ENCODE results near the gene PLEKHM3. TPM values are rescaled to one million over a fixed set of nuclear protein-coding genes. Genes with fewer than 3 reads are reported as not detected.
"Not testable (repeated sequence)": the region's sequence is repeated elsewhere in the genome, so short reads cannot be mapped to it uniquely, and the experiment has no call there.

Gene PLEKHM3
- total and polyA plus RNA-seq, 2 experiments from 2014 or later: 4.9 to 6.6 TPM

DNA sequence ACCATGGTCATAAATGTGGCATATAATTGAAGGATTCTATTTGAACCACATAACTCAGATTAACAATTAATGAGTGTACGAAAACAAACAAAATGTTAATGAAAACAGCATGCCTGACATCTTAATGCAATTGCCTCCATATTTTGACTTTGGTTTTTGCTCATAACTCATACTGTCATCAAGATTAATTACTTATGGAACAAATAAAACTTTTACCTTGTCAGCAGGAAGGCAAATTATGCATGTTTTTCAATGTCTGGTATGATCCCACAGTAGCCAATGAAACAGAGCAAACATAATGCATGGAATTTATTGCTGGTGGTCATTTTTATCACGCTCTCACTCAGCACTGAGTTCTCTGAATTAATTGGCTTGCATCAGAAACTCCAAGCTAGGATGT is 5.1 kb downstream of the PLEKHM3 start:
- 44 to 46% methylated on average over 2 of the region's 2 CpGs for WGBS, 2 experiments (ENCODE audit: low coverage in 1 of 2, low lambda C conversion rate in 2 of 2, missing lambda C conversion rate in 2 of 2)
- H4K20me1 ChIP-seq (ENCODE audit: insufficient read depth): no peaks in the 10 kb centered on the region
- H3K4me1 ChIP-seq (ENCODE audit: insufficient read depth): no peaks in the 10 kb centered on the region

DNA sequence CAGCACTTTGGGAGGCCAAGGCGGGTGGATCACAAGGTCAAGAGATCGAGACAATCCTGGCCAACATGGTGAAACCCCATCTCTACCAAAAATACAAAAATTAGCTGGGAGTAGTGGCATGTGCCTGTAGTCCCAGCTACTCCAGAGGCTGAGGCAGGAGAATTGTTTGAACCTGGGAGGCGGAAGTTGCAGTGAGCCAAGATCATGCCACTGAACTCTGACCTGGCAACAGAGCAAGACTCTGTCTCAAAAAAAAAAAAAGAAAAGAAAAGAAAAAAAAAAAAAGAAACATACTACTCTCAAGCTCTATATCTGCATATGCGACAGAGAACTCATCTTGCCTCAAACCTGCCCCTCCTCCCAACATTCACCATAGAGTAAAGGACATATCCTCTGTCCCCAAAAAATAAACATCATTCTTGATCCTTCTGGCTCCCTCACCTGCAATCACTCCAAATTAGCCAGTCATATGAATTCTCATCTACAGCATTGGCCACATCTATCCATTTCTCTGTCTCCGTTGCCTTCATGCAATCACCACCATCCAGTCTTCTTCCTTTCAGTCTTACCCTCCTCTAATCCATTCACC is 7.1 kb downstream of the PLEKHM3 start:
- in situ Hi-C loops (cut with MboI); DNase-seq; H3K9me3 ChIP-seq (ENCODE audit: low read depth); H3K4me2 ChIP-seq (ENCODE audit: unreplicated experiment); H2AFZ ChIP-seq; H3K36me3 ChIP-seq (ENCODE audit: low read depth); H3K9ac ChIP-seq; H3K27ac ChIP-seq; H4K20me1 ChIP-seq (ENCODE audit: insufficient read depth); H3K27me3 ChIP-seq (replicated peaks; ENCODE audit: insufficient read depth); H3K9me2 ChIP-seq (ENCODE audit: insufficient read depth); H3K4me3 ChIP-seq: not testable (repeated sequence)
- H3K79me2 ChIP-seq (ENCODE audit: insufficient read depth): peaks cover 28% of the 10 kb centered on the region
- 90 to 93% methylated on average over 4 to 5 of the region's 5 CpGs for WGBS, 2 experiments (ENCODE audit: low coverage in 1 of 2, low lambda C conversion rate in 2 of 2, missing lambda C conversion rate in 2 of 2)
- H3F3A ChIP-seq (ENCODE audit: insufficient read depth): peaks cover 11% of the 10 kb centered on the region
- peaks cover 15% of the 10 kb centered on the region for H3K4me1 ChIP-seq (ENCODE audit: insufficient read depth)

More for the DNA sequence above, 5.1 kb downstream of the PLEKHM3 start:
- Histone ChIP-seq H3K36me3 (ENCODE audit: low read depth) (no peaks in the 10 kb centered on the region), H3K9me3 (ENCODE audit: low read depth) (no peaks in the 10 kb centered on the region), H3K4me3 (no peak overlapping the region), H3K79me2 (ENCODE audit: insufficient read depth) (peaks cover 42% of the 10 kb centered on the region), H3K27me3 (replicated peaks; ENCODE audit: insufficient read depth) (no peaks in the 10 kb centered on the region), H2AFZ (no peak overlapping the region), H3K27ac (no peak overlapping the region), H3F3A (ENCODE audit: insufficient read depth) (no peaks in the 10 kb centered on the region), H3K4me2 (ENCODE audit: unreplicated experiment) (no peak overlapping the region), H3K9ac (no peak overlapping the region), H3K9me2 (ENCODE audit: insufficient read depth) (no peaks in the 10 kb centered on the region)
- no peak for DNase-seq
- in situ Hi-C loops (cut with MboI): no loop called here
- TF ChIP-seq EZH2phosphoT487 (IDR thresholded peaks at IDR 0.05; ENCODE audit: insufficient read depth, low read depth): no peak
- TF ChIP-seq EZH2 (IDR thresholded peaks at IDR 0.05; ENCODE audit: insufficient read depth, poor library complexity, severe bottlenecking): no peak

DNA sequence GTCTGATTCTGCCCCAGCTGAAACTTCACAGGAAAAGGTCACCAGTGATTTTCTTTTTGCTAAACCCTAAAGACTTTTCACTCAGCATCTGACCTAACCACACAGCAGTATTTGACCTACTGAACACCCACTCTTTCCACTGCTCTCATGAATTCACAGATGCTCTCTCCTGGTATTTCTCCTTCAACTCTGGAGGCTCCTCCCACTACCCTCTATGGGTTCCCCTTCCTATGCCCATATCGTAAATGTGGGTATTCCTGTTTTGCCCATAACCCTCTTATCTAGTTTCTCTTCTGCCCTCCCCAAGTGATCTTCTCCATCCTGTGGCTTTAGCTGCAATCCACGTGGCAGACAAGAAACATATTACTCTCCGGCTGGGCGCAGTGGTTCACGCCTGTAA is 7.6 kb downstream of the PLEKHM3 start:
- TF ChIP-seq EZH2 (IDR thresholded peaks at IDR 0.05; ENCODE audit: insufficient read depth, poor library complexity, severe bottlenecking) (no peak), EZH2phosphoT487 (IDR thresholded peaks at IDR 0.05; ENCODE audit: insufficient read depth, low read depth) (no peak)
- Histone ChIP-seq H3K9ac (no peak overlapping the region), H3F3A (ENCODE audit: insufficient read depth) (peaks cover 16% of the 10 kb centered on the region), H3K4me1 (ENCODE audit: insufficient read depth) (peaks cover 16% of the 10 kb centered on the region), H3K4me2 (ENCODE audit: unreplicated experiment) (no peak overlapping the region), H3K79me2 (ENCODE audit: insufficient read depth) (peaks cover 26% of the 10 kb centered on the region), H3K9me3 (ENCODE audit: low read depth) (no peaks in the 10 kb centered on the region), H3K27ac (no peak overlapping the region), H3K9me2 (ENCODE audit: insufficient read depth) (no peaks in the 10 kb centered on the region), H3K4me3 (no peak overlapping the region), H4K20me1 (ENCODE audit: insufficient read depth) (no peaks in the 10 kb centered on the region), H2AFZ (no peak overlapping the region), H3K36me3 (ENCODE audit: low read depth) (no peaks in the 10 kb centered on the region), H3K27me3 (replicated peaks; ENCODE audit: insufficient read depth) (no peaks in the 10 kb centered on the region)
- 81 to 90% methylated on average over 5 of the region's 5 CpGs for WGBS, 2 experiments (ENCODE audit: low coverage in 1 of 2, low lambda C conversion rate in 2 of 2, missing lambda C conversion rate in 2 of 2)
- no peak for DNase-seq
- in situ Hi-C loops (cut with MboI): no loop called here

- Histone ChIP-seq H3K4me2 (ENCODE audit: unreplicated experiment) (no peak overlapping the region), H2AFZ (no peak overlapping the region), H3K9ac (no peak overlapping the region), H3K9me3 (ENCODE audit: low read depth) (no peaks in the 10 kb centered on the region), H3K4me3 (no peak overlapping the region), H3K27ac (no peak overlapping the region), H4K20me1 (ENCODE audit: insufficient read depth) (no peaks in the 10 kb centered on the region), H3K9me2 (ENCODE audit: insufficient read depth) (no peaks in the 10 kb centered on the region), H3K79me2 (ENCODE audit: insufficient read depth) (peaks cover 38% of the 10 kb centered on the region), H3K4me1 (ENCODE audit: insufficient read depth) (peaks cover 16% of the 10 kb centered on the region), H3K27me3 (replicated peaks; ENCODE audit: insufficient read depth) (no peaks in the 10 kb centered on the region), H3F3A (ENCODE audit: insufficient read depth) (peaks cover 17% of the 10 kb centered on the region), H3K36me3 (ENCODE audit: low read depth) (no peaks in the 10 kb centered on the region)
- TF ChIP-seq EZH2phosphoT487 (IDR thresholded peaks at IDR 0.05; ENCODE audit: insufficient read depth, low read depth): no peak
- TF ChIP-seq EZH2 (IDR thresholded peaks at IDR 0.05; ENCODE audit: insufficient read depth, poor library complexity, severe bottlenecking): no peak
- no peak for DNase-seq
- WGBS, 2 experiments (ENCODE audit: low coverage in 1 of 2, low lambda C conversion rate in 2 of 2, missing lambda C conversion rate in 2 of 2): 72 to 76% methylated on average over 2 of the region's 2 CpGs
- in situ Hi-C loops (cut with MboI): no loop called here
Observed at GRCh38 chr2:208015475-208015874, 9.9 kb downstream of the PLEKHM3 start.
